Nephron (organoid): ENCODE data around the gene RAP1GAP2.

Source experiments
- H3K27ac Mint-ChIP-seq, 3 experiments: 2 replicates each; pipeline ENCODE4 v1.8.0; 2020; ENCODE audit warnings: mixed read lengths in 3 of 3, mild to moderate bottlenecking in 2 of 3, moderate library complexity in 1 of 3
- H3K27me3 Mint-ChIP-seq: 2 replicates; pipeline ENCODE4 v1.8.0; 2021; ENCODE audit warnings: low read depth, mild to moderate bottlenecking, moderate library complexity, mixed read lengths
- H3K36me3 Mint-ChIP-seq: 2 replicates; pipeline ENCODE4 v1.8.0; 2020; ENCODE audit warnings: low read depth, mixed read lengths
- H3K4me1 Mint-ChIP-seq: 2 replicates; pipeline ENCODE4 v1.8.0; 2020; ENCODE audit warnings: mixed read lengths
- H3K4me3 Mint-ChIP-seq, 3 experiments: 2 replicates each; pipeline ENCODE4 v1.8.0; 2020; ENCODE audit warnings: mild to moderate bottlenecking in 3 of 3, mixed read lengths in 3 of 3, moderate library complexity in 2 of 3
- H3K9me3 Mint-ChIP-seq: 2 replicates; pipeline ENCODE4 v1.8.0; 2020; ENCODE audit warnings: mixed read lengths
- CTCF ChIP-seq, 3 experiments: fragments of 200-600 bp; sonication (generic); IDR thresholded peaks; one replicate each; pipeline ENCODE4 v1.5.0; 2021; ENCODE audit warnings: antibody characterized with exemption in 3 of 3; ENCODE audit not compliant: unreplicated experiment in 3 of 3

Gene RAP1GAP2

GRCh38 chr17:2792366-2793169 lies 3.7 kb upstream of the RAP1GAP2 start:
- Mint-ChIP-seq H3K36me3 (no peaks in the 10 kb centered on the region), H3K4me3 (no peak overlapping the region), H3K27ac (no peak overlapping the region), H3K4me1 (no peaks in the 10 kb centered on the region), H3K27me3 (peaks cover 12% of the 10 kb centered on the region), H3K9me3 (no peaks in the 10 kb centered on the region)
- no peak for TF ChIP-seq CTCF (IDR thresholded peaks at IDR 0.05; ENCODE audit: unreplicated experiment in 3 of 3)

- Mint-ChIP-seq H3K36me3 (no peaks in the 10 kb centered on the region), H3K9me3 (no peaks in the 10 kb centered on the region), H3K27me3 (peaks cover 17% of the 10 kb centered on the region), H3K4me1 (no peaks in the 10 kb centered on the region), H3K4me3 (no peak overlapping the region), H3K27ac (no peak overlapping the region)
- TF ChIP-seq CTCF (IDR thresholded peaks at IDR 0.05; ENCODE audit: unreplicated experiment in 3 of 3) = no peak
These were observed 2.0 kb upstream of the RAP1GAP2 start for GRCh38 chr17:2794111-2794803.

GRCh38 chr17:2795441-2796163 lies 636 bp upstream of the RAP1GAP2 start:
- Mint-ChIP-seq H3K27me3 (peaks cover 29% of the 10 kb centered on the region), H3K4me1 (no peaks in the 10 kb centered on the region), H3K9me3 (no peaks in the 10 kb centered on the region), H3K36me3 (no peaks in the 10 kb centered on the region), H3K4me3 (no peak overlapping the region), H3K27ac (no peak overlapping the region)
- no peak for TF ChIP-seq CTCF (IDR thresholded peaks at IDR 0.05; ENCODE audit: unreplicated experiment in 3 of 3)

- no peaks in the 10 kb centered on the region for H3K9me3 Mint-ChIP-seq
- peaks cover 35% of the 10 kb centered on the region for H3K27me3 Mint-ChIP-seq
- H3K4me3 Mint-ChIP-seq = no peak overlapping the region
- no peak for TF ChIP-seq CTCF (IDR thresholded peaks at IDR 0.05; ENCODE audit: unreplicated experiment in 3 of 3)
- H3K4me1 Mint-ChIP-seq = no peaks in the 10 kb centered on the region
- no peaks in the 10 kb centered on the region for H3K36me3 Mint-ChIP-seq
- H3K27ac Mint-ChIP-seq = no peak overlapping the region
These were observed 988 bp downstream of the RAP1GAP2 start for GRCh38 chr17:2797226-2797625.

- Mint-ChIP-seq H3K4me1 (no peaks in the 10 kb centered on the region), H3K4me3 (no peak overlapping the region), H3K27me3 (peaks cover 35% of the 10 kb centered on the region), H3K36me3 (no peaks in the 10 kb centered on the region), H3K9me3 (no peaks in the 10 kb centered on the region), H3K27ac (no peak overlapping the region)
- TF ChIP-seq CTCF (IDR thresholded peaks at IDR 0.05; ENCODE audit: unreplicated experiment in 3 of 3) = no peak
These were observed 1.4 kb downstream of the RAP1GAP2 start for GRCh38 chr17:2797637-2798036.
